CD4-positive, alpha-beta memory T cell (primary cell): Measurements from ENCODE around the gene CPN2. TPM values are rescaled to one million over a fixed set of nuclear protein-coding genes. Genes with fewer than 3 reads are reported as not detected.

Source experiments
- CTCF ChIA-PET: fragments of 350-600 bp; sonication (Branson Sonifier 250); formaldehyde crosslinking; loops from one replicate; lab custom pipeline; 2021; ENCODE audit warnings: inconsistent platforms; ENCODE audit not compliant: partially characterized antibody; lab: Charles Lee
- POLR2A ChIA-PET: fragments of 350-600 bp; sonication (Branson Sonifier 250); formaldehyde crosslinking; loops from one replicate; lab custom pipeline; 2021; ENCODE audit not compliant: partially characterized antibody; lab: Charles Lee
- DNase-seq, 5 donors: peaks; one replicate each; pipeline versions ENCODE4 v3.0.0 to v3.0.0-alpha.2; 2020 to 2022; ENCODE audit warnings: mixed read lengths in 1 of 5
- H3K27ac ChIP-seq: one replicate; pipeline ENCODE4 v1.7.0; 2013; ENCODE audit warnings: low read depth, low read length
- H3K27me3 ChIP-seq: 2 replicates; pipeline ENCODE4 v1.7.0; 2013; ENCODE audit warnings: mild to moderate bottlenecking, low read length, moderate library complexity; ENCODE audit not compliant: insufficient read depth
- H3K36me3 ChIP-seq: 2 replicates; pipeline ENCODE4 v1.7.0; 2013; ENCODE audit warnings: mild to moderate bottlenecking, low read length, moderate library complexity; ENCODE audit not compliant: insufficient read depth
- H3K4me1 ChIP-seq: 2 replicates; pipeline ENCODE4 v1.7.0; 2013; ENCODE audit warnings: mild to moderate bottlenecking, low read length, moderate library complexity; ENCODE audit not compliant: insufficient read depth
- H3K4me3 ChIP-seq, 2 donors: one replicate each; pipeline ENCODE4 v1.7.0; 2013; ENCODE audit warnings: low read length in 2 of 2, mild to moderate bottlenecking in 1 of 2
- H3K9me3 ChIP-seq, 2 donors: one replicate each; pipeline ENCODE4 v1.7.0; 2013; ENCODE audit warnings: low read length in 2 of 2, control low read depth in 1 of 2; ENCODE audit not compliant: control insufficient read depth in 1 of 2
- H3K27ac Mint-ChIP-seq, 7 donors: one replicate each; pipeline ENCODE4 v1.8.0; 2020 to 2021; ENCODE audit warnings: mixed read lengths in 7 of 7, mild to moderate bottlenecking in 6 of 7, inconsistent platforms in 3 of 7, moderate library complexity in 3 of 7
- H3K27me3 Mint-ChIP-seq, 2 donors: one replicate each; pipeline ENCODE4 v1.8.0; 2020 to 2021; ENCODE audit warnings: mixed read lengths in 2 of 2
- H3K36me3 Mint-ChIP-seq, 2 donors: one replicate each; pipeline ENCODE4 v1.8.0; 2020 to 2021; ENCODE audit warnings: mixed read lengths in 2 of 2, inconsistent platforms in 1 of 2, mild to moderate bottlenecking in 1 of 2
- H3K4me1 Mint-ChIP-seq, 4 donors: one replicate each; pipeline ENCODE4 v1.8.0; 2020 to 2021; ENCODE audit warnings: mixed read lengths in 4 of 4, mild to moderate bottlenecking in 1 of 4
- H3K4me3 Mint-ChIP-seq, 8 donors: one replicate each; pipeline ENCODE4 v1.8.0; 2020 to 2021; ENCODE audit warnings: mixed read lengths in 8 of 8, mild to moderate bottlenecking in 7 of 8, moderate library complexity in 6 of 8, inconsistent platforms in 3 of 8
- H3K9me3 Mint-ChIP-seq, 8 donors: one replicate each; pipeline ENCODE4 v1.8.0; 2020 to 2021; ENCODE audit warnings: mixed read lengths in 8 of 8, mild to moderate bottlenecking in 5 of 8, inconsistent platforms in 3 of 8, moderate library complexity in 1 of 8
- intact Hi-C: fragments of 100-400 bp; cut with micrococcal nuclease; formaldehyde crosslinking; loops from one replicate; pipeline ENCODE4 v1.15.1; 2023
- polyA plus RNA-seq, 2 donors: library from polyadenylated mRNA; unstranded; fragments of 300-500 nt; fragmentation: Illumina TruSeq; gene quantifications; one replicate each; pipeline ENCODE4 v1.2.3, GENCODE V29; 2021
- total RNA-seq, 2 experiments: library from RNA; stranded (reverse); gene quantifications; one replicate each; pipeline ENCODE4 v1.2.3, GENCODE V29; 2021

CPN2 gene
- total and polyA plus RNA-seq, 4 experiments from 2014 or later: not detected

GRCh38 chr3:194298331-194299227 lies 52.5 kb downstream of the CPN2 start:
- Histone ChIP-seq H3K4me3 (no peak overlapping the region), H3K36me3 (no peaks in the 10 kb centered on the region), H3K4me1 (peaks cover 11% of the 10 kb centered on the region), H3K27me3 (no peaks in the 10 kb centered on the region), H3K27ac (no peak overlapping the region), H3K9me3 (no peaks in the 10 kb centered on the region)
- Mint-ChIP-seq H3K4me3 (no peak overlapping the region), H3K4me1 (peaks cover 4 to 10% (median 7%) of the 10 kb centered on the region in 4 donors), H3K9me3 (no peaks in the 10 kb centered on the region), H3K36me3 (no peaks in the 10 kb centered on the region), H3K27me3 (peaks cover 0 to 5% of the 10 kb centered on the region in 2 donors), H3K27ac (no peak overlapping the region)
- no peak for DNase-seq
- ChIA-PET POLR2A (no interaction called here), CTCF (interaction anchor here (0.9 kb wide), 1 partner anchor 16 kb away, joined by 3 read pairs; no protein-coding TSS in a partner anchor)
- intact Hi-C loops: no loop called here

- CTCF ChIA-PET: interaction anchor here (1.6 kb wide), 1 partner anchor 19 kb away, joined by 6 read pairs; no protein-coding TSS in a partner anchor
- no peak for DNase-seq
These were observed 54.5 kb downstream of the CPN2 start for GRCh38 chr3:194296454-194297263.

DNA sequence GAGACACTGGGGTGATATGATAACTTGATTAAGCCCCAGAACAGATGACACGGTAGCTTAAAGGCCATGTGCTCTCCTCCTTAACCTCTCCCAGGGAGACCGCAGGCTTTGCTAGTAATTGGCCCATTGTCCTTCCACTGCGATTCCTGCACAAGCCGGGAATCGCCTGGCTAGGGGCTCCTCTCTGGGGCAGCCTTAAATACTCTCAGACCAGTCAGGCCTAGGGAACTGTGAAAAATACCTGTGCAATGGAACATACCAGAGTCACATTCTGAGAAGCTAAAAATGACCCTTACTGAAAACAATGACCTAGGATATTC lies 56.3 kb downstream of the CPN2 start:
- CTCF ChIA-PET: interaction anchor here (0.8 to 1.6 kb wide), 2 partner anchors 21 to 49 kb away, joined by 3 to 6 read pairs; no protein-coding TSS in a partner anchor
- Histone ChIP-seq H3K27me3 (no peaks in the 10 kb centered on the region), H3K4me3 (no peak overlapping the region), H3K27ac (no peak overlapping the region), H3K9me3 (no peaks in the 10 kb centered on the region), H3K36me3 (no peaks in the 10 kb centered on the region), H3K4me1 (peaks cover 3% of the 10 kb centered on the region)
- DNase-seq: no peak
- POLR2A ChIA-PET: no interaction called here
- H3K36me3 Mint-ChIP-seq: no peaks in the 10 kb centered on the region
- peaks cover 0 to 3% (median 1%) of the 10 kb centered on the region in 8 donors for H3K9me3 Mint-ChIP-seq
- intact Hi-C loops: no loop called here
- no peak overlapping the region for H3K27ac Mint-ChIP-seq
- no peak overlapping the region for H3K4me3 Mint-ChIP-seq
- H3K4me1 Mint-ChIP-seq: peaks cover under 1 to 2% (median 1%) of the 10 kb centered on the region in 4 donors
- H3K27me3 Mint-ChIP-seq: peaks cover 0 to 13% of the 10 kb centered on the region in 2 donors

More at GRCh38 chr3:194296454-194297263, 54.5 kb downstream of the CPN2 start:
- Histone ChIP-seq H3K4me1 (peaks cover 11% of the 10 kb centered on the region), H3K27ac (no peak overlapping the region), H3K9me3 (no peaks in the 10 kb centered on the region), H3K4me3 (no peak overlapping the region), H3K27me3 (no peaks in the 10 kb centered on the region), H3K36me3 (no peaks in the 10 kb centered on the region)
- Mint-ChIP-seq H3K4me3 (no peak overlapping the region), H3K27me3 (peaks cover 0 to 10% of the 10 kb centered on the region in 2 donors), H3K9me3 (peaks cover 0 to 3% (median 0%) of the 10 kb centered on the region in 8 donors), H3K4me1 (peaks cover 4 to 10% (median 7%) of the 10 kb centered on the region in 4 donors), H3K27ac (no peak overlapping the region), H3K36me3 (no peaks in the 10 kb centered on the region)
- POLR2A ChIA-PET: interaction anchor here (0.6 kb wide), 1 partner anchor 161 kb away, joined by 3 read pairs; the partner anchor contains the start of gene HES1
- intact Hi-C loops: no loop called here

DNA sequence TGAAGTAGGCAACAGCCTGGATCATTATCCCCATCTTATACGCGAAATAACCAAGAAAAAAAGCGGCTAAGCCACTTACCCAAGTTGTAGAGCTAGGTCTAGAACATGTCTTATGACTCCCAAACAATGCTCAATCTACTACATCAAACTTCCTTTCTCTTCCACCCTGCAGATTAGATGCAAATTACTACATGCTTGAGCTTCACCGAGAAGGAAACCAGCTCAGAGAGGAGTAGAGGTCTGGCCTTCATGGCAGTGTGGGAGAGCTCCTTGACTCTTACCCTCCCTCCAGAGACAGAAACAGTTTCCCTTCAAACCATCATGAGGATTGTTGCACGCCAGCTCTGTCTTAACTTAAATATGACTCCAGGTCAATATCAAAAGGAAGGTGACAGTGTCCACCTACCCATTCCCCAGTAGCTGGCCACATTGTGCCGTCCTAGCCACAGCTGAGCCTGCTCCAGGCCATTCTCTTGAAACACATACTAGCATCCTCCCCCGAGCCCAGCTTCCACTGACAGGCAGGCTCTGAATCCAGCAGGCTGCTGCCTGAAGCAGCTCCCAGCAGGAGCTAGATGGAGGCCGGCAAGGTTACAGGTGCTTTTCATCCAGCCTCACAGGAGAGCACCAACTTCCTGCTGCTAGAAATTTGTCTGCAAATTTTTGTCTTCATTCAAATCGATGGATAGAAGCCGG lies 56.8 kb downstream of the CPN2 start:
- Mint-ChIP-seq H3K36me3 (no peaks in the 10 kb centered on the region), H3K4me3 (no peak overlapping the region), H3K4me1 (peaks cover 0 to 2% (median 0%) of the 10 kb centered on the region in 4 donors), H3K9me3 (peaks cover 0 to 3% (median 1%) of the 10 kb centered on the region in 8 donors), H3K27ac (no peak overlapping the region), H3K27me3 (peaks cover 0 to 13% of the 10 kb centered on the region in 2 donors)
- CTCF ChIA-PET: interaction anchor here (0.8 kb wide), 1 partner anchor 22 kb away, joined by 3 read pairs; no protein-coding TSS in a partner anchor
- POLR2A ChIA-PET: no interaction called here
- Histone ChIP-seq H3K27ac (no peak overlapping the region), H3K4me3 (no peak overlapping the region), H3K27me3 (no peaks in the 10 kb centered on the region), H3K4me1 (no peaks in the 10 kb centered on the region), H3K9me3 (no peaks in the 10 kb centered on the region), H3K36me3 (no peaks in the 10 kb centered on the region)
- intact Hi-C loops: no loop called here
- DNase-seq: no peak

- no peaks in the 10 kb centered on the region for H3K4me1 Mint-ChIP-seq
- no peak overlapping the region for H3K4me3 Mint-ChIP-seq
- no peaks in the 10 kb centered on the region for H3K27me3 ChIP-seq
- no peak overlapping the region for H3K27ac ChIP-seq
- peaks cover 5 to 13% of the 10 kb centered on the region in 2 donors for H3K27me3 Mint-ChIP-seq
- H3K36me3 Mint-ChIP-seq: no peaks in the 10 kb centered on the region
- no peaks in the 10 kb centered on the region for H3K9me3 ChIP-seq
- peaks cover 0 to 3% (median 1%) of the 10 kb centered on the region in 8 donors for H3K9me3 Mint-ChIP-seq
- intact Hi-C loops: no loop called here
- H3K4me1 ChIP-seq: no peaks in the 10 kb centered on the region
- no peak for DNase-seq
- H3K27ac Mint-ChIP-seq: no peak overlapping the region
- ChIA-PET CTCF (interaction anchor here (0.8 kb wide), 1 partner anchor 23 kb away, joined by 3 read pairs; no protein-coding TSS in a partner anchor), POLR2A (no interaction called here)
- no peak overlapping the region for H3K4me3 ChIP-seq
- no peaks in the 10 kb centered on the region for H3K36me3 ChIP-seq
These were observed 57.5 kb downstream of the CPN2 start for GRCh38 chr3:194293546-194294198.

- no peak overlapping the region for H3K4me3 Mint-ChIP-seq
- no peaks in the 10 kb centered on the region for H3K4me1 ChIP-seq
- POLR2A ChIA-PET: no interaction called here
- H3K27me3 Mint-ChIP-seq: peaks cover 6 to 17% of the 10 kb centered on the region in 2 donors
- H3K4me3 ChIP-seq: no peak overlapping the region
- H3K27me3 ChIP-seq: no peaks in the 10 kb centered on the region
- H3K36me3 Mint-ChIP-seq: no peaks in the 10 kb centered on the region
- intact Hi-C loops: no loop called here
- H3K9me3 ChIP-seq: no peaks in the 10 kb centered on the region
- no peak overlapping the region for H3K27ac Mint-ChIP-seq
- no peaks in the 10 kb centered on the region for H3K4me1 Mint-ChIP-seq
- no peaks in the 10 kb centered on the region for H3K36me3 ChIP-seq
- no peak overlapping the region for H3K27ac ChIP-seq
- no peak for DNase-seq
- CTCF ChIA-PET: no interaction called here
- peaks cover 0 to 3% (median 1%) of the 10 kb centered on the region in 8 donors for H3K9me3 Mint-ChIP-seq
These were observed 58.8 kb downstream of the CPN2 start for GRCh38 chr3:194292331-194292730.
